Esophagus squamous epithelium (tissue), 5 donors: ENCODE measurements around the gene NEK5. TPM values are rescaled to one million over a fixed set of nuclear protein-coding genes. Genes with fewer than 3 reads are reported as not detected.
"Not testable (repeated sequence)": the region's sequence is repeated elsewhere in the genome, so short reads cannot be mapped to it uniquely, and the experiment has no call there.

Experiments
- DNase-seq: peaks from one replicate; lab custom pipeline; 2025; lab: John Stamatoyannopoulos, UW
- H3K27ac ChIP-seq, 4 donors: fragments of 200-600 bp; sonication (generic); one replicate each; pipeline ENCODE4 v1.5.1; 2016 to 2019; ENCODE audit warnings: mild to moderate bottlenecking in 1 of 4
- H3K27me3 ChIP-seq, 4 donors: fragments of 200-600 bp; sonication (generic); 1 replicate in 3 of 4; 2 replicates in 1 of 4; pipeline versions ENCODE4 v1.5.1 to v1.6.0; 2017 to 2021; ENCODE audit warnings: antibody characterized with exemption in 1 of 4
- H3K36me3 ChIP-seq, 3 donors: fragments of 200-600 bp; sonication (generic); one replicate each; pipeline ENCODE4 v1.5.1; 2016 to 2019
- H3K4me1 ChIP-seq, 3 donors: fragments of 200-600 bp; sonication (generic); one replicate each; pipeline ENCODE4 v1.5.1; 2017 to 2019
- H3K4me3 ChIP-seq, 4 donors: fragments of 200-600 bp; sonication (generic); 1 replicate in 3 of 4; 2 replicates in 1 of 4; pipeline ENCODE4 v1.5.1; 2016 to 2019; ENCODE audit warnings: mild to moderate bottlenecking in 2 of 4, moderate library complexity in 1 of 4
- H3K9me3 ChIP-seq, 3 donors: fragments of 200-600 bp; sonication (generic); one replicate each; pipeline ENCODE4 v1.5.1; 2016 to 2019
- CTCF ChIP-seq, 6 experiments: fragments of 450-650 bp in 4 of 6; fragments of 200-600 bp in 2 of 6; sonication (generic) in 2 of 6; IDR thresholded peaks; one replicate each; pipeline ENCODE4 v1.5.1; 2016 to 2019; ENCODE audit warnings: antibody characterized with exemption in 6 of 6, mild to moderate bottlenecking in 4 of 6, moderate library complexity in 4 of 6
- POLR2A ChIP-seq, 4 donors: fragments of 450-650 bp; IDR thresholded peaks; one replicate each; pipeline ENCODE4 v1.6.1; 2017; ENCODE audit warnings: antibody characterized with exemption in 4 of 4, mild to moderate bottlenecking in 4 of 4, moderate library complexity in 3 of 4
- WGBS, 2 donors: methylation state at CpG; one replicate each; pipeline ENCODE4 v1.1.5; 2018; 5-methylcytosine and 5-hydroxymethylcytosine counted together
- intact Hi-C: fragments of 100-400 bp; cut with DNase I; formaldehyde crosslinking; loops from one replicate; pipeline ENCODE4 v1.15.0; 2022
- total RNA-seq, 4 donors: library from RNA; depleted of rRNA; stranded (reverse); fragments of >200 nt; gene quantifications; one replicate each; pipeline ENCODE4 v1.1.0, GENCODE V29; 2016
- donor health status: DM: yes; HTN: yes; CAD: no.

NEK5 gene
- total RNA-seq, 4 donors from 2014 or later: 0.18 to 0.38 TPM; not detected in 2

- Histone ChIP-seq H3K4me1 (no peaks in the 10 kb centered on the region), H3K36me3 (peaks cover 0 to 16% (median 0%) of the 10 kb centered on the region in 3 donors), H3K4me3 (no peak overlapping the region), H3K9me3 (peaks cover 0 to 5% (median 0%) of the 10 kb centered on the region in 3 donors), H3K27me3 (no peaks in the 10 kb centered on the region), H3K27ac (no peak overlapping the region)
- DNase-seq: no peak
- 65 to 94% methylated on average over 2 of the region's 2 CpGs for WGBS, 2 donors
- intact Hi-C loops: no loop called here
- no peak for TF ChIP-seq CTCF (IDR thresholded peaks at IDR 0.05)
- TF ChIP-seq POLR2A (IDR thresholded peaks at IDR 0.05): no peak
Measured at GRCh38 chr13:52033039-52033438, 95.8 kb downstream of the NEK5 start.

DNA sequence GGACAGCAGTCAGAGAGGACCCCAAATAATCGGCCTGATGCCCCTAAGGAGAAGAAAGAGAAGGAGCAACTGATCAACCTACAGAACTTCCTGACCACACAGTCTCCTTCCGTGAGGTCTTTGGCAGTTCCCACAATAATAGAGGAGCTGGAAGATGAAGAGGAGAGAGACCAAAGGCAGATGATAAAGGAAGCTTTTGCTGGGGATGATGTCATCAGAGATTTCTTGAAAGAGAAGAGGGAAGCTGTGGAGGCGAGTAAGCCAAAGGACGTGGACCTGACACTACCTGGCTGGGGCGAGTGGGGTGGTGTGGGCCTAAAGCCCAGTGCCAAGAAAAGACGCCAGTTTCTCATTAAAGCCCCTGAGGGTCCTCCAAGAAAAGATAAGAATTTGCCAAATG lies 98.5 kb downstream of the NEK5 start:
- H3K9me3 ChIP-seq, DNase-seq, H3K27ac ChIP-seq, H3K4me1 ChIP-seq, H3K4me3 ChIP-seq, intact Hi-C loops, H3K27me3 ChIP-seq: not testable (repeated sequence)
- WGBS, 2 donors: 93 to 94% methylated on average over 6 of the region's 6 CpGs
- H3K36me3 ChIP-seq: peaks cover 0 to 36% (median 0%) of the 10 kb centered on the region in 3 donors

- Histone ChIP-seq H3K4me1 (no peaks in the 10 kb centered on the region), H3K27ac (no peak overlapping the region), H3K9me3 (peaks cover 0 to 5% (median 0%) of the 10 kb centered on the region in 3 donors), H3K27me3 (no peaks in the 10 kb centered on the region), H3K36me3 (peaks cover 0 to 45% (median 0%) of the 10 kb centered on the region in 3 donors), H3K4me3 (no peak overlapping the region)
- TF ChIP-seq POLR2A (IDR thresholded peaks at IDR 0.05) (no peak), CTCF (IDR thresholded peaks at IDR 0.05) (no peak)
- DNase-seq: no peak
- intact Hi-C loops: no loop called here
- 95 to 99% methylated on average over 4 of the region's 4 CpGs for WGBS, 2 donors
Measured at GRCh38 chr13:52029569-52029968, 99.3 kb downstream of the NEK5 start.

- H3K36me3 ChIP-seq: peaks cover 0 to 62% (median 0%) of the 10 kb centered on the region in 3 donors
- peaks cover 0 to 5% (median 0%) of the 10 kb centered on the region in 3 donors for H3K9me3 ChIP-seq
- 91 to 100% methylated on average over 1 of the region's 1 CpG for WGBS, 2 donors
- TF ChIP-seq CTCF (IDR thresholded peaks at IDR 0.05) (no peak), POLR2A (IDR thresholded peaks at IDR 0.05) (no peak)
- H3K4me1 ChIP-seq: no peaks in the 10 kb centered on the region
- no peaks in the 10 kb centered on the region for H3K27me3 ChIP-seq
- intact Hi-C loops: no loop called here
- no peak for DNase-seq
- H3K27ac ChIP-seq: no peak overlapping the region
- no peak overlapping the region for H3K4me3 ChIP-seq
Measured at GRCh38 chr13:52027832-52028231, 101.0 kb downstream of the NEK5 start.

- WGBS, 2 donors: 86 to 98% methylated on average over 3 of the region's 3 CpGs
- Histone ChIP-seq H3K27me3 (no peaks in the 10 kb centered on the region), H3K36me3 (peaks cover 0 to 78% (median 4%) of the 10 kb centered on the region in 3 donors)
Measured at GRCh38 chr13:52026246-52026626, 102.6 kb downstream of the NEK5 start.

More at GRCh38 chr13:52026246-52026626, 102.6 kb downstream of the NEK5 start:
- Histone ChIP-seq H3K27ac (no peak overlapping the region), H3K9me3 (peaks cover 0 to 5% (median 0%) of the 10 kb centered on the region in 3 donors), H3K4me3 (no peak overlapping the region), H3K4me1 (no peaks in the 10 kb centered on the region)
- intact Hi-C loops: no loop called here
- TF ChIP-seq POLR2A (IDR thresholded peaks at IDR 0.05) (no peak), CTCF (IDR thresholded peaks at IDR 0.05) (no peak)
- DNase-seq: no peak
